Skin epidermis (tissue), 12 donors: Measurements from ENCODE around the gene COQ8B.

Experiments
- H3K27ac ChIP-seq, 21 experiments: fragments of 200-600 bp; sonication (generic) in 11 of 21; one replicate each; pipeline ENCODE4 v1.5.0; 2020; ENCODE audit warnings: mild to moderate bottlenecking in 3 of 21, inconsistent platforms in 2 of 21, moderate library complexity in 2 of 21
- H3K4me3 ChIP-seq, 7 experiments: fragments of 200-600 bp; sonication (generic) in 2 of 7; one replicate each; pipeline ENCODE4 v1.5.0; 2020; ENCODE audit warnings: inconsistent platforms in 2 of 7, mild to moderate bottlenecking in 2 of 7, moderate library complexity in 1 of 7

Gene COQ8B

GRCh38 chr19:40721140-40721486 lies 4.4 kb upstream of the COQ8B start:
- peak overlapping the region in 3 of 7 experiments; percentile 7 to 87 (median 66) for H3K4me3 ChIP-seq
- peak overlapping the region in 19 of 21 experiments; percentile 32 to 99 (median 95) for H3K27ac ChIP-seq

DNA sequence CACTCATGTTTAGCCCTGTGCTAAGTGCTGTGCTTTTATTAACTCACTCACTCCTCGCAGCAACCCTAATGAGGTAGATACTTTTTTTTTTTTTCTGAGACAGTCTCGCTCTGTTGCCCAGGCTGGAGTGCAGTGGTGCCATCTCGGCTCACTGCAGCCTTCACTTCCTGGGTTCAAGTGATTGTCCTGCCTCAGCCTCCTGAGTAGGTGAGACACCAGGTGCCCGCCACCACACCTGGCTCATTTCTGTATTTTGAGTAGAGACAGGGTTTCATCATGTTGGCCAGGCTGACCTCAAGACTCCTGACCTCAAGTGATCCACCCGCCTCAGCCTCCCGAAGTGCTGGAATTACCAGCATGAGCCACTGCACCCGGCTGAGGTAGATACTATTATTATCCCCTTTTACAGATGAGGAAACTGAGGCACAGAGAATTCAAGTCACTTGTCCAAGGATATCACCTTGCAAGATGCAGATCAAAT lies 2.8 kb upstream of the COQ8B start:
- H3K27ac ChIP-seq = peak overlapping the region; percentile 15 to 99 (median 95)
- H3K4me3 ChIP-seq = peak overlapping the region; percentile 51 to 87 (median 66)

DNA sequence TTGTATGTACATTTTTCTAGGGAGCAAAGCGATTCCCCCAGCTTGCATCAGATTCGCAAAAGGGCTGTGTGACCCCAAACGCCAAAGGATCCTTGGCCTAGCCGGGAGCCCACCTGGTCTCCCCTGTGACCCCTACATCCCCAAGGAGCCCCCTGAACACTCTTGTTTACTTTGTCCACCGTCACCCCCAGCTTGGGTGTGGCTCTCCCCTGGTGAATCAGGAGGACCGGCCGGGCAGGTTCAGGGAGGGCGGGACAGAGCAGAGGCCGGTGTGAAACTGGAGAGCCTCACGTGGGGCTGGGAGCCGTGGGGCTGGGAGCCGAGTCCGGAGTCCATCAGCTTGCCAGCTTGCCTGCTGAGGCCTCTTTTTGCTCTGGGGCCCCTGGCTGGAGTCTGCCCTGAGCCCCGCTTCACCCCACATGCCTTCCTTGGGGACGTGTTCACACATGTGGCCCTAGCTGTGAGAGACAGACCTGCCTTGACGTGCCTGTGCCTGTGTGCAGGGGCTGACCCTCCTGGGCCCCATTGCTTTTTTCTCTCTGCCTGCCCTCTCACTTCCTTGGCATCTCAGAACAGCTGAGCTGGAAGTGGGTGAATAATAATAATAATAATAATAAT lies 2.2 kb upstream of the COQ8B start:
- peak overlapping the region; percentile 73 to 99 (median 95) for H3K27ac ChIP-seq
- peak overlapping the region; percentile 51 to 87 (median 66) for H3K4me3 ChIP-seq

GRCh38 chr19:40717880-40718773 lies 1.4 kb upstream of the COQ8B start:
- peak overlapping the region; percentile 73 to 99 (median 95) for H3K27ac ChIP-seq
- peak overlapping the region; percentile 51 to 87 (median 66) for H3K4me3 ChIP-seq

- Histone ChIP-seq H3K4me3 (peak overlapping the region; percentile 51 to 87 (median 66)), H3K27ac (peak overlapping the region; percentile 73 to 99 (median 95))
Observed at GRCh38 chr19:40717325-40717879, 716 bp upstream of the COQ8B start.

GRCh38 chr19:40716031-40716481 lies 630 bp downstream of the COQ8B start:
- Histone ChIP-seq H3K27ac (peak overlapping the region; percentile 54 to 99 (median 95)), H3K4me3 (peak overlapping the region; percentile 51 to 87 (median 66))

DNA sequence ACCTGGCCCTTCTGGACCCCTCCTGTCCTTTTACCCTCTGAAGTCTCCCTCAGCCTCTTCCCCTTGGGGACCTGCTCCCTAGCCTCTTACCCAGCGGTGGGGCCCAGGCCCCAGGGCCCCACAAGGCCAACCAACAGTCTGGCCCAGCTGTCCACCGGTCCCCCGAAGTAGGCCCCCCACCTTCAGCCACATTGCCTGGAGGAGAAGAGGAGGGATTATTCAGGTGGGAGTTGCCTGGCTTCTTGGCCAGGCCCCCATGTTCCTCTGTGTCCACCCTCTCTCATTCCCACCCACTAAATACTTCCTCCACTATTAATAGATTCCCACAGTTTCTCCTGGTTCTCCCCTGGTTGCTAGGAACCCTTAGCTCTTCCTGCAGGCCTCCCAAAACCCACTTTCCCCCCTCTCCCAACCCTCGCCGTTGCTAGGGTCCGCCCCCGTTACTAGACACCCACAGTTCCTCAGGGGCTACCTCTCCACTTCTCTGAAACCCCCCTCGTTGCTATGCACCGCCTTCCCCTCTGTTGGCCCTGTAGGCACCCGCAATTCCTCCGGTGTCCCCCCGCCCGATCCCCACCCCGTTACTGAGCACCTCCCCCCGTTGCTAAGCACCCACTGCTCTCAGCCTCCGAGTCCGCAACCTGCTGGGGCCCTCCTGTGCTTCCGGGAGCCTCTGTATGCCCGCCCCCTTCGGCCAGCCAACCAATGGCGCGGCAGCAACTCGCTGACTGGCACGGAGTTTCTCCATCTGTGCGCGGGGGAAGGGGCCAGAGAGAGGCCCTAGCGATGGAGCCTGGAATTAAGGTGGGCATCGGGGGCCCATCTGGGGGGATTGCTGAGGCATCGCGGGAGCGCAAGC lies 2.0 kb downstream of the COQ8B start:
- H3K27ac ChIP-seq = peak overlapping the region; percentile 78 to 99 (median 95)
- H3K4me3 ChIP-seq = peak overlapping the region; percentile 27 to 87 (median 51)

DNA sequence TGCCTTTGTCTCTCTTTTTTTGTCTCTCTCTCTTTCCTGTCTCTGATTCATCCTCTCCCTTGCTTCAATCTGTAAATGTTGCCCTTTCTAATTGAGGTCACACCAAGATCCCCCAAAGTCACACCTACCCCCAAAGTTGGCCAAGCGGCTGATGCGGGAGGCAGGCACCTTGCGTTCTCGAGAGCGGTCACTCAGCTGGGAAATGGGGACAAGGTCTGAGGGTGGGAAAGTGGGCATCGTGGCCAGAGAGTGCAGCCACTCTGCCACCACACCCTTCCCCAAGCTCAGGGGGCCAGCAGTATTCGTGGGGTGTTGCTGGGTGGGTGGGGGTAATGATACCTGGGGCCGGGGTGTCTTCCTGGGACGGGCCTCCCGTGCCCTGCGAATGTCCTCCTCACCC lies 2.7 kb downstream of the COQ8B start:
- H3K27ac ChIP-seq = peak overlapping the region in 19 of 21 experiments; percentile 91 to 99 (median 95)
- peak overlapping the region in 2 of 7 experiments; percentile 66 to 87 for H3K4me3 ChIP-seq

- Histone ChIP-seq H3K27ac (peak overlapping the region in 1 of 21 experiments; percentile 7), H3K4me3 (no peak overlapping the region)
Observed at GRCh38 chr19:40709817-40710216, 6.9 kb downstream of the COQ8B start.

GRCh38 chr19:40707615-40708014 lies 9.1 kb downstream of the COQ8B start:
- no peak overlapping the region for H3K27ac ChIP-seq
- H3K4me3 ChIP-seq = no peak overlapping the region

- no peak overlapping the region for H3K4me3 ChIP-seq
- H3K27ac ChIP-seq = no peak overlapping the region
Observed at GRCh38 chr19:40705950-40706619, 10.6 kb downstream of the COQ8B start.

DNA sequence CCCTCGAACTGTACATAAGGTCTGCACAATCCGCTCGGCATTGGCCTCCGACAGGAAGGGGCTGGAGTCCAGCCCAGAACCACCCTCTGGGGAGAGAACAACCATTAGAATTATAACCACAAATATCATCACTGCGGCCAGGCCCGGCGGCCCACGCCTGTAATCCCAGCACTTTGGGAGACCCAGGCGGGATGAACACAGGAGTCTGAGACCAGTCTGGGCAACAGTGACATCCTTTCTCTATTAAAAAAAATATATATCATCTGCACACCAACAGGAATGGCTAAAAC lies 11.4 kb downstream of the COQ8B start:
- Histone ChIP-seq H3K4me3 (no peak overlapping the region), H3K27ac (peak overlapping the region in 1 of 21 experiments; percentile 8)

- peak overlapping the region in 1 of 21 experiments; percentile 8 for H3K27ac ChIP-seq
Observed at GRCh38 chr19:40704491-40705361, 12.0 kb downstream of the COQ8B start.

GRCh38 chr19:40703029-40703755 lies 13.5 kb downstream of the COQ8B start:
- no peak overlapping the region for H3K4me3 ChIP-seq
- H3K27ac ChIP-seq = no peak overlapping the region

More at GRCh38 chr19:40704491-40705361, 12.0 kb downstream of the COQ8B start:
- no peak overlapping the region for H3K4me3 ChIP-seq

GRCh38 chr19:40702337-40703012 lies 14.2 kb downstream of the COQ8B start:
- Histone ChIP-seq H3K4me3 (no peak overlapping the region), H3K27ac (no peak overlapping the region)

DNA sequence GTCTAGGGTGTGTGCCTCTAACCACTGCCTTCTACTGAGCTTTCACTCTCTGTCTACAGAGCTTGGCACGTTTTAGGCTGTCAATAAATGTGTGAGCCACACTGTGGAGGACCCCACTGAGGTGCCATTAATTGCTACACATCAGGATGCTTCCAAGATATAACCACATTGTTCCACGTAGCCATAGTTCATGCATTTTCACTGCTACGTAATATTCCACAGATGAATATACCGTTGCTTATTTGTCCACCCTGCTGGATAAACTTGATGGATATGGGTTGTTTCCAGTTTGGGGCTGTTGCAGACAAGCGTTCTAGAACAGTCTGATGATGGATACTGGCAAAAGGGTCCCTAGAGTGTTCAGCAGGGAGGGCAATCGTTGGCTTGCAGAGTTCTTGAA lies 14.9 kb downstream of the COQ8B start:
- Histone ChIP-seq H3K4me3 (no peak overlapping the region), H3K27ac (no peak overlapping the region)

- Histone ChIP-seq H3K27ac (no peak overlapping the region), H3K4me3 (no peak overlapping the region)
Observed at GRCh38 chr19:40700083-40700482, 16.6 kb downstream of the COQ8B start.
